Chondrocyte (in vitro differentiated cells): ENCODE measurements around the gene SLTM. TPM values are rescaled to one million over a fixed set of nuclear protein-coding genes. Genes with fewer than 3 reads are reported as not detected.
"Not testable (repeated sequence)": the region's sequence is repeated elsewhere in the genome, so short reads cannot be mapped to it uniquely, and the experiment has no call there.

Experiments used
- DNase-seq: peaks from one replicate; pipeline ENCODE4 v3.0.0; 2021; ENCODE audit warnings: mixed read lengths, low spot score
- H3K27ac Mint-ChIP-seq: one replicate; pipeline ENCODE4 v1.8.0; 2021; ENCODE audit warnings: mild to moderate bottlenecking, moderate library complexity, mixed read lengths; ENCODE audit not compliant: unreplicated experiment
- H3K27me3 Mint-ChIP-seq: 2 replicates; pipeline ENCODE4 v1.8.0; 2021; ENCODE audit warnings: low read depth, mixed read lengths
- H3K36me3 Mint-ChIP-seq: 2 replicates; pipeline ENCODE4 v1.8.0; 2021; ENCODE audit warnings: low read depth, mixed read lengths
- H3K4me1 Mint-ChIP-seq: 2 replicates; pipeline ENCODE4 v1.8.0; 2021; ENCODE audit warnings: low read depth, mild to moderate bottlenecking, mixed read lengths
- H3K4me3 Mint-ChIP-seq: one replicate; pipeline ENCODE4 v1.8.0; 2021; ENCODE audit warnings: mild to moderate bottlenecking, moderate library complexity, mixed read lengths; ENCODE audit not compliant: unreplicated experiment
- H3K9me3 Mint-ChIP-seq: 2 replicates; pipeline ENCODE4 v1.8.0; 2021; ENCODE audit warnings: low read depth, mixed read lengths
- CTCF ChIP-seq: fragments of 200-600 bp; sonication (generic); IDR thresholded peaks from 2 replicates; pipeline ENCODE4 v1.5.0; 2021; ENCODE audit warnings: antibody characterized with exemption, mild to moderate bottlenecking, moderate library complexity
- total RNA-seq: library from RNA; stranded (reverse); gene quantifications from 3 replicates; pipeline ENCODE4 v1.2.1, GENCODE V29; 2021

SLTM gene
- total RNA-seq, 1 donor from 2014 or later, result 71.7 TPM

- Mint-ChIP-seq H3K36me3 (peaks cover 6% of the 10 kb centered on the region), H3K9me3 (no peaks in the 10 kb centered on the region), H3K27me3 (no peaks in the 10 kb centered on the region), H3K27ac (peak overlapping the region; percentile 12), H3K4me1 (peaks cover 36% of the 10 kb centered on the region), H3K4me3 (no peak overlapping the region)
- no peak for DNase-seq
- no peak for TF ChIP-seq CTCF
These were observed 6.7 kb downstream of the SLTM start for GRCh38 chr15:58926823-58927222.

GRCh38 chr15:58924327-58924726 is 9.2 kb downstream of the SLTM start:
- H3K4me1 Mint-ChIP-seq, result peaks cover 27% of the 10 kb centered on the region
- no peak for DNase-seq
- H3K4me3 Mint-ChIP-seq, result no peak overlapping the region

GRCh38 chr15:58923696-58924300 is 9.7 kb downstream of the SLTM start:
- Mint-ChIP-seq H3K27ac (peak overlapping the region; percentile 63), H3K9me3 (no peaks in the 10 kb centered on the region), H3K4me1 (peaks cover 27% of the 10 kb centered on the region), H3K36me3 (peaks cover 6% of the 10 kb centered on the region), H3K27me3 (no peaks in the 10 kb centered on the region), H3K4me3 (no peak overlapping the region)
- DNase-seq, result no peak
- no peak for TF ChIP-seq CTCF

More at GRCh38 chr15:58924327-58924726, 9.2 kb downstream of the SLTM start:
- no peaks in the 10 kb centered on the region for H3K9me3 Mint-ChIP-seq
- peak overlapping the region; percentile 63 for H3K27ac Mint-ChIP-seq
- H3K27me3 Mint-ChIP-seq, result no peaks in the 10 kb centered on the region
- TF ChIP-seq CTCF, result no peak
- H3K36me3 Mint-ChIP-seq, result peaks cover 6% of the 10 kb centered on the region

GRCh38 chr15:58923284-58923683 is 10.2 kb downstream of the SLTM start:
- no peak for TF ChIP-seq CTCF

GRCh38 chr15:58921267-58921790 is 12.2 kb downstream of the SLTM start:
- Mint-ChIP-seq H3K27ac (peak overlapping the region; percentile 32), H3K4me3 (no peak overlapping the region), H3K36me3 (peaks cover 2% of the 10 kb centered on the region), H3K27me3 (no peaks in the 10 kb centered on the region), H3K9me3 (no peaks in the 10 kb centered on the region), H3K4me1 (peaks cover 30% of the 10 kb centered on the region)
- TF ChIP-seq CTCF, result no peak
- DNase-seq, result no peak

More at GRCh38 chr15:58923284-58923683, 10.2 kb downstream of the SLTM start:
- Mint-ChIP-seq H3K4me3 (no peak overlapping the region), H3K9me3 (no peaks in the 10 kb centered on the region), H3K36me3 (peaks cover 6% of the 10 kb centered on the region), H3K4me1 (peaks cover 29% of the 10 kb centered on the region), H3K27ac (peak overlapping the region; percentile 42), H3K27me3 (no peaks in the 10 kb centered on the region)
- DNase-seq, result no peak

GRCh38 chr15:58920447-58920846 is 13.0 kb downstream of the SLTM start:
- not testable (repeated sequence) for H3K36me3 Mint-ChIP-seq, H3K27ac Mint-ChIP-seq, H3K27me3 Mint-ChIP-seq, H3K4me3 Mint-ChIP-seq, DNase-seq, H3K9me3 Mint-ChIP-seq
- peaks cover 27% of the 10 kb centered on the region for H3K4me1 Mint-ChIP-seq
